HepG2 (cell line): Measurements from ENCODE around the gene CD207. TPM values are rescaled to one million over a fixed set of nuclear protein-coding genes. Genes with fewer than 3 reads are reported as not detected.

Source experiments
- ATAC-seq: fragments of 200-7000 bp; cut with Tn5 transposase; 3 replicates; pipeline ENCODE4 v1.9.1; 2020; ENCODE audit warnings: mild to moderate bottlenecking, moderate library complexity
- BruUV-seq: library from RNA; stranded (reverse); fragments of 400-500 nt; replicated peaks from 2 replicates; lab custom pipeline; 2021; lab: Mats Ljungman, UMichigan
- CTCF ChIA-PET: fragments of 300-600 bp; formaldehyde crosslinking; extraction: SDS; loops from one replicate; lab custom pipeline; 2021; ENCODE audit warnings: low total read pairs, inconsistent platforms, low intra/inter-chr PET ratio; lab: Yijun Ruan, JAX
- POLR2A ChIA-PET: fragments of 350-600 bp; sonication (Branson Sonifier 250); formaldehyde crosslinking; loops from one replicate; lab custom pipeline; 2020; ENCODE audit warnings: antibody characterized with exemption, inconsistent platforms; lab: Yijun Ruan, JAX
- DNase-seq: peaks from one replicate; pipeline ENCODE4 v3.0.0-alpha.2; 2015; ENCODE audit warnings: low spot score
- FAIRE-seq: peaks from 3 replicates; lab custom pipeline; 2011; peaks lifted over from hg19 to GRCh38; lab: Jason Lieb, UNC
- H2AFZ ChIP-seq: one replicate; pipeline ENCODE4 v1.6.1; 2011; ENCODE audit warnings: low read length, inconsistent platforms
- H3K27ac ChIP-seq: fragments of 300-600 bp; 3 replicates; pipeline ENCODE4 v1.8.0; 2011; ENCODE audit warnings: mixed run types, mild to moderate bottlenecking, mixed read lengths, low read length, inconsistent platforms; ENCODE audit not compliant: insufficient read depth; ENCODE audit errors: extremely low read length
- H3K27me3 ChIP-seq, 2 experiments: fragments of 200-600 bp in 1 of 2; 2 replicates in 1 of 2; 3 replicates in 1 of 2; pipeline versions ENCODE4 v1.6.0 to v1.8.0; 2011; ENCODE audit warnings: low read length in 2 of 2, mild to moderate bottlenecking in 2 of 2, moderate library complexity in 2 of 2, inconsistent platforms in 1 of 2; ENCODE audit not compliant: insufficient read depth in 2 of 2, control insufficient read depth in 1 of 2
- H3K36me3 ChIP-seq, 2 experiments: fragments of 200-600 bp in 1 of 2; replicated peaks in 1 of 2; 2 replicates in 1 of 2; 3 replicates in 1 of 2; pipeline versions ENCODE4 v1.5.1 to v1.8.0; 2011; ENCODE audit warnings: low read length in 2 of 2, inconsistent platforms in 1 of 2; ENCODE audit not compliant: insufficient read depth in 2 of 2, control insufficient read depth in 1 of 2
- H3K4me1 ChIP-seq: 2 replicates; pipeline ENCODE4 v1.5.1; 2012; ENCODE audit warnings: low read length, inconsistent platforms; ENCODE audit not compliant: insufficient read depth
- H3K4me2 ChIP-seq: 2 replicates; pipeline ENCODE4 v1.6.0; 2011; ENCODE audit warnings: low read depth, low read length, inconsistent platforms
- H3K4me3 ChIP-seq, 3 experiments: fragments of 200-600 bp in 1 of 3; sonication (generic), shearing (Covaris generic) in 1 of 3; replicated peaks in 1 of 3; 2 replicates each; pipeline ENCODE4 v1.5.1; 2011 to 2016; ENCODE audit warnings: low read length in 3 of 3, inconsistent platforms in 2 of 3, low read depth in 2 of 3, mild to moderate bottlenecking in 2 of 3, control low read depth in 1 of 3, mixed read lengths in 1 of 3; ENCODE audit not compliant: insufficient read depth in 1 of 3
- H3K79me2 ChIP-seq: one replicate; pipeline ENCODE4 v1.6.1; 2011; ENCODE audit warnings: low read length, inconsistent platforms; ENCODE audit not compliant: insufficient read depth
- H3K9ac ChIP-seq: 2 replicates; pipeline ENCODE4 v1.6.0; 2011; ENCODE audit warnings: mild to moderate bottlenecking, low read depth, low read length, inconsistent platforms; ENCODE audit not compliant: insufficient read depth
- H3K9me3 ChIP-seq: 2 replicates; pipeline ENCODE4 v1.5.1; 2012; ENCODE audit warnings: mild to moderate bottlenecking, low read length
- H4K20me1 ChIP-seq: 2 replicates; pipeline ENCODE4 v1.6.0; 2011; ENCODE audit warnings: inconsistent platforms, mild to moderate bottlenecking, low read length, moderate library complexity; ENCODE audit not compliant: insufficient read depth
- BCL6 ChIP-seq: IDR thresholded peaks from 2 replicates; pipeline ENCODE4 v1.6.1; 2016; ENCODE audit warnings: missing genetic modification reagents, missing compliant biosample characterization
- HNRNPH1 ChIP-seq: fragments of 200-400 bp; formaldehyde crosslinking; optimal IDR thresholded peaks from 2 replicates; pipeline ENCODE3; 2017; ENCODE audit warnings: mild to moderate bottlenecking, low read depth, low read length
- NR3C1 ChIP-seq: sonication (generic); formaldehyde crosslinking; IDR thresholded peaks from 2 replicates; pipeline ENCODE4 v1.4.0; 2020; ENCODE audit warnings: missing genetic modification reagents
- PCBP2 ChIP-seq: fragments of 200-400 bp; formaldehyde crosslinking; optimal IDR thresholded peaks from 2 replicates; pipeline ENCODE3; 2018; ENCODE audit warnings: low read length, low read depth; ENCODE audit not compliant: poor library complexity, severe bottlenecking
- RFXAP ChIP-seq: sonication (generic); formaldehyde crosslinking; IDR thresholded peaks from 2 replicates; pipeline ENCODE4 v1.4.0; 2020; ENCODE audit warnings: missing genetic modification reagents, borderline replicate concordance
- SNAPC2 ChIP-seq: sonication (generic); formaldehyde crosslinking; IDR thresholded peaks from 2 replicates; pipeline ENCODE4 v1.8.1; 2022; ENCODE audit warnings: mild to moderate bottlenecking, missing genetic modification reagents
- ZFP36 ChIP-seq: fragments of 150-350 bp; IDR thresholded peaks from 2 replicates; pipeline ENCODE4 v1.6.1; 2018; ENCODE audit warnings: borderline replicate concordance, low read length, low read depth; ENCODE audit not compliant: partially characterized antibody
- ZMYM3 ChIP-seq: sonication (generic); formaldehyde crosslinking; IDR thresholded peaks from 2 replicates; pipeline ENCODE4 v1.5.1; 2020; ENCODE audit warnings: mild to moderate bottlenecking, missing genetic modification reagents
- ZNF30 ChIP-seq: sonication (generic); formaldehyde crosslinking; IDR thresholded peaks from 2 replicates; pipeline ENCODE4 v1.5.0; 2020; ENCODE audit warnings: mild to moderate bottlenecking, missing genetic modification reagents
- WGBS: methylation state at CpG from one replicate; pipeline ENCODE4 v1.1.6; 2017; ENCODE audit warnings: low lambda C conversion rate; 5-methylcytosine and 5-hydroxymethylcytosine counted together
- in situ Hi-C: cut with HindIII; loops from 2 replicates; pipeline ENCODE4 v1.10.0; 2017; ENCODE audit warnings: low pct_unique_long_range_greater_than_20kb; ENCODE audit not compliant: extremely low pct_ligation_motif_present
- intact Hi-C: fragments of 100-400 bp; cut with micrococcal nuclease; formaldehyde crosslinking; loops from one replicate; pipeline ENCODE4 v1.10.0; 2022; ENCODE audit not compliant: unreplicated experiment
- polyA plus RNA-seq, 8 experiments: library from polyadenylated mRNA; depleted of rRNA in 3 of 8; stranded (reverse) in 7 of 8; unstranded in 1 of 8; fragments of >200 nt; fragmentation: Illumina TruSeq in 4 of 8; extraction: Trizol in 4 of 8; gene quantifications; 2 replicates each; pipeline versions ENCODE4 v1.2.1 to v1.2.3, GENCODE V29; 2011 to 2016; ENCODE audit warnings: low read depth in 4 of 8, missing spikeins in 1 of 8, mixed read lengths in 1 of 8; ENCODE audit not compliant: insufficient read depth in 1 of 8
- total RNA-seq, 5 experiments: library from RNA; depleted of rRNA; stranded (reverse); fragments of >200 nt; fragmentation: Illumina TruSeq; extraction: Trizol; gene quantifications; 2 replicates each; pipeline ENCODE4 v1.2.3, GENCODE V29; 2016; ENCODE audit warnings: low read depth in 1 of 5
- TF ChIP-seq, protein P1 (sequence below): sonication (generic); formaldehyde crosslinking; IDR thresholded peaks from 2 replicates; pipeline ENCODE4 v1.8.1; 2023; ENCODE audit warnings: mild to moderate bottlenecking, moderate library complexity, missing genetic modification reagents
- TF ChIP-seq, protein P2 (sequence below): sonication (generic); formaldehyde crosslinking; IDR thresholded peaks from 2 replicates; pipeline ENCODE4 v1.4.0; 2020; ENCODE audit warnings: missing genetic modification reagents, low read depth, mild to moderate bottlenecking, borderline replicate concordance

CD207 gene
- total and polyA plus RNA-seq, 2 of the 13 experiments (the other 11 are each of a cell fraction or from before 2014, with no cell fraction given), result 0.09 to 0.15 TPM

DNA sequence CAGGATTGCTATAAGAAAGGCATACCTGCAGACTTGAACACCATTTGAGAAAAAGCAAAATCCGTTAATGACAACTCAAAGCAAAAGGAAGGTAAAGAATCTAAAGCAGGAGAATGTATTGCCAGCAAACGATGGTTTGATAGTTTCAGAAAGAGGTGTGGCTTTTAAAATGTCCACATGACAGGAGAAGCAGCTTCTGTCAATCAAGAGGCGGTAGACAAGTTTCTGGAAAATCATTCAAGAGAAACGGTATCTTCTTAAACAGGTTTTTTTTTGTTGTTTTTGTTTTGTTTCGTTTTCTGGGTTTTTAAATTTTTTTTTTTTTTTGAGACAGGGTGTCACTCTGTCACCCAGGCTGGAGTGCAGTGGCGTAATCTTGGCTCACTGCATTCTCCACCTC is 29.0 kb downstream of the CD207 start:
- peaks cover 64% of the 10 kb centered on the region for H3K4me1 ChIP-seq
- no peaks in the 10 kb centered on the region for H3K9me3 ChIP-seq
- 50% methylated on average over 6 of the region's 6 CpGs for WGBS
- H3K36me3 ChIP-seq, result no peaks in the 10 kb centered on the region
- intact Hi-C loops, result loop anchor here (5.0 kb wide), 1 partner anchor 56 kb away; no protein-coding TSS in a partner anchor
- TF ChIP-seq ZNF30 (CRISPR knock-in tag), result no peak
- no peak for TF ChIP-seq HNRNPH1
- TF ChIP-seq SNAPC2 (CRISPR knock-in tag), result 0 out of 2 replicates have a peak, but pooled peaks have one; percentile 9
- TF ChIP-seq, protein P1, sequence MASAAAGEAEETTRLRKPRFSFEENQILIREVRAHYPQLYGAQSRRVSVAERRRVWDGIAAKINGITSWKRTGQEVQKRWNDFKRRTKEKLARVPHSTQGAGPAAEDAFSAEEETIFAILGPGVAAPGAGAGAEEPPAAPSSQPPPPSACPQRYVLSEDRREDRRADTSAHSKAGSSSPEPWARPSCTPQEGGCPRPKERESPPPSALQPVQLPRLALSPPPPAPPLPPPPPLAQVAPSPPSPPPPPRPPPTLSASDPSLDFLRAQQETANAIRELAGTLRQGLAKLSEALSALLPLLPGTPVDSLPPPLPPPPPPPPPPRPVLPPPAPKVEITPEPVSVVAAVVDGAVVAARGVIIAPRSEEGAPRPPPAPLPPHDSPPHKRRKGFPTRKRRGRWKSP (CRISPR knock-in tag), result 0 out of 2 replicates have a peak, but pooled peaks have one; percentile 10
- TF ChIP-seq ZFP36, result no peak
- TF ChIP-seq NR3C1 (CRISPR knock-in tag), result no peak
- peak overlapping the region; percentile 93 for H3K27ac ChIP-seq
- ATAC-seq (no peak), FAIRE-seq (no peak), DNase-seq (no peak)
- no peak overlapping the region for H3K4me3 ChIP-seq
- no peaks in the 10 kb centered on the region for H3K79me2 ChIP-seq
- H3K4me2 ChIP-seq, result peak overlapping the region; percentile 88; the same call in 1 of the 2 replicates
- no peak overlapping the region for H2AFZ ChIP-seq
- H3K9ac ChIP-seq, result no peak overlapping the region
- H3K27me3 ChIP-seq, result no peaks in the 10 kb centered on the region
- ChIA-PET POLR2A (interaction anchor here (1.0 to 2.4 kb wide), 3 partner anchors 8 to 95 kb away, joined by 3 to 7 read pairs (median 4); no protein-coding TSS in a partner anchor), CTCF (no interaction called here)
- BruUV-seq, result no TSS peak
- in situ Hi-C loops, result no loop called here
- H4K20me1 ChIP-seq, result no peaks in the 10 kb centered on the region

DNA sequence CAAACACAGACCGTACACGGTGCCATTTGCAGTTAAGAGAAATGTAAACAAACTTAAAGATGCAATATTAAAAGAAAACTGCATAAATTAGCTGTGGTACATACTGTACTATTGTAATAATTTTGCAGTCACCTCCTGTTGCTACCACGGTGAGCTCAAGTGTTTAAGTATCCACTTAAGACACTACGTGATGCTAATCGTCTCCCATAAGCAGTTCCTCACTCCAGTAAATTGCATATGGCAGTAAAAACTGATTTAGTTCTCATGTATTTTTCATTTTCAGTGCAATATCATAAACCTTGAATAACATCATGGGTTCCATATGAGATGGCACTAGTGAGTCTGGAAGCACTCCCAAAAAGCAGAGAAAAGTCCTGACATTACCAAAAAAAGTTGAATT is 29.6 kb downstream of the CD207 start:
- POLR2A ChIA-PET, result no interaction called here
- H3K9ac ChIP-seq, result no peak overlapping the region
- intact Hi-C loops (loop anchor here (5.0 kb wide), 1 partner anchor 56 kb away; no protein-coding TSS in a partner anchor), in situ Hi-C loops (no loop called here)
- CTCF ChIA-PET, result no interaction called here
- DNase-seq (no peak), FAIRE-seq (no peak), ATAC-seq (no peak)
- no peak overlapping the region for H2AFZ ChIP-seq
- BruUV-seq, result no TSS peak
- no peak overlapping the region for H3K4me3 ChIP-seq
- H3K36me3 ChIP-seq, result no peaks in the 10 kb centered on the region
- H3K4me1 ChIP-seq, result peaks cover 64% of the 10 kb centered on the region
- no peaks in the 10 kb centered on the region for H3K79me2 ChIP-seq
- no peaks in the 10 kb centered on the region for H3K27me3 ChIP-seq
- no peaks in the 10 kb centered on the region for H3K9me3 ChIP-seq
- WGBS, result 90% methylated on average over 5 of the region's 5 CpGs
- no peaks in the 10 kb centered on the region for H4K20me1 ChIP-seq
- TF ChIP-seq ZMYM3 (CRISPR knock-in tag), result no peak
- TF ChIP-seq, protein P2, sequence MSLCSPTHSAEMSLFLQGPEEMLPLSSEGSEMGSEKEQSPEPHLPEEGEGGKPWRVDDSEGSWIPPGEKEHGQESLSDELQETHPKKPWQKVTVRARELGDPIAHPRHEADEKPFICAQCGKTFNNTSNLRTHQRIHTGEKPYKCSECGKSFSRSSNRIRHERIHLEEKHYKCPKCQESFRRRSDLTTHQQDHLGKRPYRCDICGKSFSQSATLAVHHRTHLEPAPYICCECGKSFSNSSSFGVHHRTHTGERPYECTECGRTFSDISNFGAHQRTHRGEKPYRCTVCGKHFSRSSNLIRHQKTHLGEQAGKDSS, result no peak
- no peak for TF ChIP-seq BCL6
- no peak for TF ChIP-seq RFXAP (CRISPR knock-in tag)
- no peak for TF ChIP-seq PCBP2
- TF ChIP-seq, all 625 proteins: peak for 0
- H3K27ac ChIP-seq, result no peak overlapping the region
- H3K4me2 ChIP-seq, result no peak overlapping the region
